ENCODE measurements around the gene GPR87.
A peak's percentile ranks its signal among the peaks of the same experiment; 100 is the strongest.

Gene GPR87

GRCh38 chr3:151329363-151329762 lies 12.7 kb upstream of the GPR87 start, which contains the start of gene P2RY13:
TSS of gene P2RY13 (minus strand) at chr3:151329549. CDS start at chr3:151329528, 21 bp downstream.
- no peak within 1 kb of the TSS for H3K4me2 ChIP-seq (ENCODE audit: insufficient read depth, low read length)

DNA sequence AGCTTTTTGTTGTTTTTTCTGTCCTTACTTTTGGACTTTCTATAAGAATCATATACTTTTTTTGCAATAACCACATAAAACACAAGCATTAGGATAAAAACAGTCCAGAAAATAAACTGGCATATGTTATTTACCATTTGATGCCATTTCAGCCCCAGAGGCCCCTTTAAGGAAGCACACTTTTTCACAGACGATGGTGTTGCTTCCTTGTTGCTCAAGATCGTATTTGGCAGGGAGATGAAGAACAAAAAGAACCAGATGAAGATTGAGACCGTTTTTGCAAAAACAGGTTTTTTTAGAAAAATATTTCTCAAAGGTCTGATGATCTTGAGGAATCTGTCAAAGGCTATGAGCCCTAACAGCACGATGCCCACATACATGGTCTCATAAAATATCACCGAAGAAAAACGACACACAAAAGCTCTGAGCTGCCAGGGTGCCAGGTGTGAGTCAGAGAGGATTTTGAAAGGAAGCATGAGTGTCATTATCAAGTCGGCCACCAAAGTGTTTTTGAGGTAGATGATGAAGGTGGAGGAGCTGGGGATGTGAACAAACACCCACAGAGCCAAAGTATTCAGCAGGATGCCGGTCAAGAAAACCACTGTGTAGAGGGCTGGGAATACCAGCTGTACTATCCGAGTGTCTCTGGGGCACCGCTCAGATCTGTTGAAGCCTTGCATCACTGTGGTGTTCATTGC lies 11.8 kb upstream of the GPR87 start:
- H3K27ac ChIP-seq (ENCODE audit: low read length), result no peak overlapping the region
- DNase-seq (no peak), ATAC-seq (ENCODE audit: insufficient read depth, low read depth) (no peak)
- H2AFZ ChIP-seq (ENCODE audit: low read depth, low read length), result no peak overlapping the region
- no peaks in the 10 kb centered on the region for H3K4me1 ChIP-seq (ENCODE audit: insufficient read depth, low read length)
- H3K4me3 ChIP-seq (ENCODE audit: low read depth in 1 of 2, low read length in 2 of 2), result no peak overlapping the region
- no peak overlapping the region for H3K4me2 ChIP-seq (ENCODE audit: insufficient read depth, low read length)
- TF ChIP-seq CTCF (IDR thresholded peaks at IDR 0.05; ENCODE audit: borderline replicate concordance, extremely low read depth, low read length, poor library complexity, severe bottlenecking), result peak; percentile 5
- no peak for TF ChIP-seq EZH2 (IDR thresholded peaks at IDR 0.05; ENCODE audit: borderline replicate concordance, low read depth, low read length, severe bottlenecking)
- H4K20me1 ChIP-seq (ENCODE audit: insufficient read depth, low read length), result no peaks in the 10 kb centered on the region
- H3K79me2 ChIP-seq (ENCODE audit: insufficient read depth, low read length), result no peaks in the 10 kb centered on the region
- H3K36me3 ChIP-seq (ENCODE audit: insufficient read depth, low read length), result no peaks in the 10 kb centered on the region
- H3K27me3 ChIP-seq (ENCODE audit: insufficient read depth, low read length, poor library complexity), result no peaks in the 10 kb centered on the region
- no peak overlapping the region for H3K9ac ChIP-seq (ENCODE audit: low read depth, low read length)
- no peaks in the 10 kb centered on the region for H3K9me3 ChIP-seq (ENCODE audit: insufficient read depth, low read length, severe bottlenecking)

More at GRCh38 chr3:151329363-151329762, 12.7 kb upstream of the GPR87 start, which contains the start of gene P2RY13:
- Histone ChIP-seq H3K9ac (ENCODE audit: low read depth, low read length) (no peak within 1 kb of the TSS), H3K27ac (ENCODE audit: low read length) (no peak within 1 kb of the TSS), H3K9me3 (ENCODE audit: insufficient read depth, low read length, severe bottlenecking) (no peaks in the 10 kb centered on the region), H2AFZ (ENCODE audit: low read depth, low read length) (no peak within 1 kb of the TSS), H3K4me1 (ENCODE audit: insufficient read depth, low read length) (no peaks in the 10 kb centered on the region), H3K27me3 (ENCODE audit: insufficient read depth, low read length, poor library complexity) (no peaks in the 10 kb centered on the region), H3K36me3 (ENCODE audit: insufficient read depth, low read length) (no peaks in the 10 kb centered on the region), H4K20me1 (ENCODE audit: insufficient read depth, low read length) (no peaks in the 10 kb centered on the region), H3K4me3 (ENCODE audit: low read depth in 1 of 2, low read length in 2 of 2) (no peak within 1 kb of the TSS), H3K79me2 (ENCODE audit: insufficient read depth, low read length) (no peaks in the 10 kb centered on the region)
- DNase-seq (no peak), ATAC-seq (ENCODE audit: insufficient read depth, low read depth) (no peak)
- TF ChIP-seq CTCF (IDR thresholded peaks at IDR 0.05; ENCODE audit: borderline replicate concordance, extremely low read depth, low read length, poor library complexity, severe bottlenecking) (no peak), EZH2 (IDR thresholded peaks at IDR 0.05; ENCODE audit: borderline replicate concordance, low read depth, low read length, severe bottlenecking) (no peak)

DNA sequence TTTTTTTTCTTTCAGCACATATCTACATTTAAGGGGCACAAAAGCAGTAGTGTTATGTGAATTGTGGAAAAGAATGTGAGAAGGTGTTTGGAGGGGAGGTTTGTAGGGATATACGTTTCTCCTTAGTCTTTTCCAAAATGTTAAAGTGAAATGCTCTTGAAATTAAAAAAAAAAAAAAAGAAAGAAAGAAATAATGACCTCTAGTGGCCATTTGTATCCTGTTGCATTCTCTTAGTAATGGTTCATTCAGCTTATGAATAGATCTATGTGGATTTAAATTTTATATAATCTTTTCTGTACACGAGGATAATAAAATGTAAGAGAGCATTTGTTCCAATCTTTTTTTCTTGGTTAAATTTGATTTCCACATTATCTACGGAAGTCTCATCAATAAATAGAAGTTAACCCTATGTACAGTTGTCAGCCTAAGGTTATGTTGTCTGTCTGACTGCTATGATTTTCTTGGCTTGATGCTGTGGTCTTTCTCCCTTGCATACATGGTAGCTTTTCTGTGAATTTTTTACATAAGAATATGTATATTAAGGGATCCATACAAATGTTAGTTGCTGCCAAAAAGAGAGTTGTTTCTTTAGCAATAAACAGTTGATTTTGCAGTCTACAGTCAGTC lies 11.1 kb upstream of the GPR87 start:
- H3K4me2 ChIP-seq (ENCODE audit: insufficient read depth, low read length), result no peak overlapping the region
- no peak overlapping the region for H3K27ac ChIP-seq (ENCODE audit: low read length)
- H3K27me3 ChIP-seq (ENCODE audit: insufficient read depth, low read length, poor library complexity), result no peaks in the 10 kb centered on the region
- H3K9me3 ChIP-seq (ENCODE audit: insufficient read depth, low read length, severe bottlenecking), result no peaks in the 10 kb centered on the region
- ATAC-seq (ENCODE audit: insufficient read depth, low read depth) (0 out of 3 replicates have a peak, but pooled peaks have one; percentile 33), DNase-seq (no peak)
- H3K9ac ChIP-seq (ENCODE audit: low read depth, low read length), result no peak overlapping the region
- H3K79me2 ChIP-seq (ENCODE audit: insufficient read depth, low read length), result no peaks in the 10 kb centered on the region
- no peaks in the 10 kb centered on the region for H3K4me1 ChIP-seq (ENCODE audit: insufficient read depth, low read length)
- H4K20me1 ChIP-seq (ENCODE audit: insufficient read depth, low read length), result no peaks in the 10 kb centered on the region
- H3K36me3 ChIP-seq (ENCODE audit: insufficient read depth, low read length), result no peaks in the 10 kb centered on the region
- TF ChIP-seq CTCF (IDR thresholded peaks at IDR 0.05; ENCODE audit: borderline replicate concordance, extremely low read depth, low read length, poor library complexity, severe bottlenecking), result peak; percentile 62
- no peak for TF ChIP-seq EZH2 (IDR thresholded peaks at IDR 0.05; ENCODE audit: borderline replicate concordance, low read depth, low read length, severe bottlenecking)
- H3K4me3 ChIP-seq (ENCODE audit: low read depth in 1 of 2, low read length in 2 of 2), result no peak overlapping the region
- H2AFZ ChIP-seq (ENCODE audit: low read depth, low read length), result no peak overlapping the region
